ENCODE measurements around the gene PDE9A.

Gene PDE9A

DNA sequence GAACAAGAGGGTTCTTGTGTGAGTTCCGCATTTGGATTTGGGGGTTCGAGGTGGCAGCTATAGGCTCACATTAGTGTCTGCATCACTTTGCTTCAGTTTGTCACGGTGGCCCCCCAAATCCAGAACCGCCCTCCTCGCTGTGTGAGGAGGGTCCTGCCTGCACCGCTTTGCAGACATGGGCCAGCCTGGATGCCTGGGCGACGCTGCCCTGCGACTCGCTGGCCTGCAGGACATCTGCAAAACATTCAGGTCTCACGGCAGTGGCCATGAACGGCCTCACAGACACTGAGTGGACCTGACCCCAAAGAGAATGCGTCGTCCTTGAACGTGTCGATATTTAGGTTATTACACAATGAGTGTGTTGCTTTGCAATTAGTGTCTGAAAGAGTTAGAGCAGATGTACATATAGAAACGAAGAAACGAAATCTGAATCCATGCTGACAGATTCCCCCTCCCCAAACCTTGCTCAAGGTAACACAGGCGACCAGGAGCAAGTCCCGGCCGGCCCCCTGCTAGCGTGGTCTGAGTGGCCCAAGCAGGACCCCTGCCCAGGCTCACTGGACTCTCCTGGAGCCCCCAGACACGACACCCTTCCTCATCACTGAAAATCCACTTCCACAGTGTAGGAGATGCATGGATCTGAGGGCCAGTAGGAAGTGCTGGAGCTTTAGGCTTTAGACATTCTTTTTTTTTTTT is 20.4 kb downstream of the PDE9A start:
- 92% methylated on average over 18 of the region's 23 CpGs for WGBS (ENCODE audit: insufficient coverage)
- Histone ChIP-seq H3K27me3 (replicated peaks in 2 of 5; ENCODE audit: control insufficient read depth in 4 of 5, insufficient read depth in 5 of 5, low read length in 4 of 5) (peaks cover 0 to 2% (median 0%) of the 10 kb centered on the region in 5 experiments), H3K27ac (ENCODE audit: insufficient read depth in 1 of 2, low read depth in 1 of 2, low read length in 2 of 2, poor library complexity in 1 of 2, severe bottlenecking in 2 of 2) (no peak overlapping the region), H3K4me1 (ENCODE audit: control extremely low read depth in 1 of 4, control insufficient read depth in 4 of 4, insufficient read depth in 4 of 4, low read length in 3 of 4) (peaks cover 4 to 69% (median 45%) of the 10 kb centered on the region in 4 experiments), H3K9me3 (ENCODE audit: control extremely low read depth in 1 of 5, control insufficient read depth in 4 of 5, insufficient read depth in 2 of 5, low read depth in 1 of 5, low read length in 4 of 5) (no peaks in the 10 kb centered on the region), H3K36me3 (ENCODE audit: control insufficient read depth in 4 of 4, insufficient read depth in 4 of 4, low read length in 3 of 4) (no peaks in the 10 kb centered on the region), H3K4me3 (ENCODE audit: control insufficient read depth in 1 of 7, extremely low read depth in 1 of 7, insufficient read depth in 4 of 7, low read depth in 2 of 7, low read length in 6 of 7) (no peak overlapping the region)
- DNase-seq = no peak
- POLR2A ChIA-PET = no interaction called here
- CTCF ChIA-PET = interaction anchor here (1.4 kb wide), 1 partner anchor 18 kb away, joined by 4 read pairs; no protein-coding TSS in a partner anchor

DNA sequence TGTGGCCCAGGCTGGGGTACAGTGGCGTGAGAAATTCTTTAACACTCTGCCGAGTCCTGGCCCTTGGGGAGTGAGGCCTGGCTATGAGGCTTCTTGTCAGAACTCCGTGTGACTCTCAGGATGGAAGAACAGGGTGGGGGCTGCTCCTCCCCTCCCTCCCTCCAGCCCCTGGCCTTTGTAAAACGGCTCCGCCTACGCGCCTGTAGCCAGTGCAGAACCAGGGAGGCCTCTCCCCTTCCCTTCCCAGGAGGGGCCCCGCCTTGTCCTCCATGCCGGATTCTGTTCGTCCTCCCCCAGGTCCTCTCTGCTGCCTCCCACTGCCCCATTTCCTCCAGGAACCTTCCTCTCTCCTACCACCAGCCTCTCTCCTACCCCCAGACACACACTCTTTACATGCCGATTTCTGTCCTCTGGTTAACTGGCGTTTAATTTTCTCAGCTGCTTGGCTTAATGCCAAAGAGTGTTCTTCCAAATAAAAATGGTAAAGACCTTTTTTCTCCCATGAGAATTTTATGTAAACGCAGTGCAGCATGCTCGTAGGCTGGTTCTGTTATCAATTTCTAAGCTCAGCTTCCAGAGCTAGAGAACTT is 21.0 kb downstream of the PDE9A start:
- Histone ChIP-seq H3K4me3 (ENCODE audit: control insufficient read depth in 1 of 7, extremely low read depth in 1 of 7, insufficient read depth in 4 of 7, low read depth in 2 of 7, low read length in 6 of 7) (peak overlapping the region in 2 of 7 experiments; percentile 2 to 48), H3K27me3 (replicated peaks in 2 of 5; ENCODE audit: control insufficient read depth in 4 of 5, insufficient read depth in 5 of 5, low read length in 4 of 5) (peaks cover 0 to 2% (median 0%) of the 10 kb centered on the region in 5 experiments), H3K36me3 (ENCODE audit: control insufficient read depth in 4 of 4, insufficient read depth in 4 of 4, low read length in 3 of 4) (no peaks in the 10 kb centered on the region), H3K27ac (ENCODE audit: insufficient read depth in 1 of 2, low read depth in 1 of 2, low read length in 2 of 2, poor library complexity in 1 of 2, severe bottlenecking in 2 of 2) (no peak overlapping the region), H3K4me1 (ENCODE audit: control extremely low read depth in 1 of 4, control insufficient read depth in 4 of 4, insufficient read depth in 4 of 4, low read length in 3 of 4) (peaks cover 4 to 75% (median 49%) of the 10 kb centered on the region in 4 experiments), H3K9me3 (ENCODE audit: control extremely low read depth in 1 of 5, control insufficient read depth in 4 of 5, insufficient read depth in 2 of 5, low read depth in 1 of 5, low read length in 4 of 5) (no peaks in the 10 kb centered on the region)
- 40% methylated on average over 12 of the region's 14 CpGs for WGBS (ENCODE audit: insufficient coverage)
- ChIA-PET CTCF (no interaction called here), POLR2A (no interaction called here)
- DNase-seq = no peak

DNA sequence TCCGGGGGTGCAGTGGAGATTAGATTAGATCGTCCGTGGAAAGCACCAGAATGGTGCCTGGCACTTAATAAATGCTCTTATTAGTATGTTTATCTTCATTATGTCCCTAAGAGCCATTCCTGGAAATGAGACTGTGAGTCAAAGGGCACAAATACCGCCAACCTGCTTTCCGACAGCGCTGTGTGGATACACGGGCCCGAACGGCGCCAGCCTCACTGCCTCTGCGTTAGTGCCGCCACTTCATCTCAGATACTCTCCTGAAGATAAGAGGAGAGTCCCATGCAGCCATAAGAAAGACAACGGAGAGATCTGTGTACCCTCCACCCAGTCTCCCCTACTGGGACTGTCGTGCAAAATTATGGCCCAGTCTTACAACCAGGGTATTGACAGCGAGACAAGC is 22.0 kb downstream of the PDE9A start:
- DNase-seq = no peak
- Histone ChIP-seq H3K4me3 (ENCODE audit: control insufficient read depth in 1 of 7, extremely low read depth in 1 of 7, insufficient read depth in 4 of 7, low read depth in 2 of 7, low read length in 6 of 7) (no peak overlapping the region), H3K36me3 (ENCODE audit: control insufficient read depth in 4 of 4, insufficient read depth in 4 of 4, low read length in 3 of 4) (no peaks in the 10 kb centered on the region), H3K4me1 (ENCODE audit: control extremely low read depth in 1 of 4, control insufficient read depth in 4 of 4, insufficient read depth in 4 of 4, low read length in 3 of 4) (peaks cover 4 to 84% (median 51%) of the 10 kb centered on the region in 4 experiments), H3K9me3 (ENCODE audit: control extremely low read depth in 1 of 5, control insufficient read depth in 4 of 5, insufficient read depth in 2 of 5, low read depth in 1 of 5, low read length in 4 of 5) (no peaks in the 10 kb centered on the region), H3K27ac (ENCODE audit: insufficient read depth in 1 of 2, low read depth in 1 of 2, low read length in 2 of 2, poor library complexity in 1 of 2, severe bottlenecking in 2 of 2) (no peak overlapping the region), H3K27me3 (replicated peaks in 2 of 5; ENCODE audit: control insufficient read depth in 4 of 5, insufficient read depth in 5 of 5, low read length in 4 of 5) (peaks cover 0 to 2% (median 0%) of the 10 kb centered on the region in 5 experiments)
- 94% methylated on average over 13 of the region's 15 CpGs for WGBS (ENCODE audit: insufficient coverage)
- CTCF ChIA-PET = no interaction called here
- POLR2A ChIA-PET = no interaction called here

DNA sequence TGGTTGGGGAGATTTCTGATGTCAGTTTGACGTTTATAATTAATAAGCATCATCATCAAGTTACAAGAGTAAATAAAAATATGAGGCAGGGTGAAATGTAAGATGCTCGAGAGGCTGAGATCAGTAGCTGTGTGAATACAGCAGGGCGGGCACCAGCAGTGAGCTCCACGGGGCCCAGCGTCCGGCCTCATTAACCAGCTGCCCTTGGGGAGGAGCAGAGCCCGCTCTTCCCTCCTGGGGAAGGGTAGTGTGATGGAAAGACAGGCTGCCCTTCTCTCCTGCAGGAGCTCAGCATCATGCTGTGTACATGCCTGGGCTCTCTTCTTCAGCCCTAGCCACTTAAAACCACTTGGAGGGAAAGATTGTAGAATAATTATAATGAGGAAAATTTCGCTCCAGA is 23.4 kb downstream of the PDE9A start:
- DNase-seq = no peak
- ChIA-PET CTCF (interaction anchor here (1.0 kb wide), 1 partner anchor 16 kb away, joined by 3 read pairs; no protein-coding TSS in a partner anchor), POLR2A (no interaction called here)
- no peak overlapping the region for H3K4me3 ChIP-seq (ENCODE audit: control insufficient read depth in 1 of 7, extremely low read depth in 1 of 7, insufficient read depth in 4 of 7, low read depth in 2 of 7, low read length in 6 of 7)
- no peaks in the 10 kb centered on the region for H3K9me3 ChIP-seq (ENCODE audit: control extremely low read depth in 1 of 5, control insufficient read depth in 4 of 5, insufficient read depth in 2 of 5, low read depth in 1 of 5, low read length in 4 of 5)
- H3K36me3 ChIP-seq (ENCODE audit: control insufficient read depth in 4 of 4, insufficient read depth in 4 of 4, low read length in 3 of 4) = no peaks in the 10 kb centered on the region
- WGBS (ENCODE audit: insufficient coverage) = 96% methylated on average over 5 of the region's 8 CpGs
- no peak overlapping the region for H3K27ac ChIP-seq (ENCODE audit: insufficient read depth in 1 of 2, low read depth in 1 of 2, low read length in 2 of 2, poor library complexity in 1 of 2, severe bottlenecking in 2 of 2)
- peaks cover 3 to 80% (median 37%) of the 10 kb centered on the region in 4 experiments for H3K4me1 ChIP-seq (ENCODE audit: control extremely low read depth in 1 of 4, control insufficient read depth in 4 of 4, insufficient read depth in 4 of 4, low read length in 3 of 4)
- peaks cover 0 to 2% (median 0%) of the 10 kb centered on the region in 5 experiments for H3K27me3 ChIP-seq (replicated peaks in 2 of 5; ENCODE audit: control insufficient read depth in 4 of 5, insufficient read depth in 5 of 5, low read length in 4 of 5)

DNA sequence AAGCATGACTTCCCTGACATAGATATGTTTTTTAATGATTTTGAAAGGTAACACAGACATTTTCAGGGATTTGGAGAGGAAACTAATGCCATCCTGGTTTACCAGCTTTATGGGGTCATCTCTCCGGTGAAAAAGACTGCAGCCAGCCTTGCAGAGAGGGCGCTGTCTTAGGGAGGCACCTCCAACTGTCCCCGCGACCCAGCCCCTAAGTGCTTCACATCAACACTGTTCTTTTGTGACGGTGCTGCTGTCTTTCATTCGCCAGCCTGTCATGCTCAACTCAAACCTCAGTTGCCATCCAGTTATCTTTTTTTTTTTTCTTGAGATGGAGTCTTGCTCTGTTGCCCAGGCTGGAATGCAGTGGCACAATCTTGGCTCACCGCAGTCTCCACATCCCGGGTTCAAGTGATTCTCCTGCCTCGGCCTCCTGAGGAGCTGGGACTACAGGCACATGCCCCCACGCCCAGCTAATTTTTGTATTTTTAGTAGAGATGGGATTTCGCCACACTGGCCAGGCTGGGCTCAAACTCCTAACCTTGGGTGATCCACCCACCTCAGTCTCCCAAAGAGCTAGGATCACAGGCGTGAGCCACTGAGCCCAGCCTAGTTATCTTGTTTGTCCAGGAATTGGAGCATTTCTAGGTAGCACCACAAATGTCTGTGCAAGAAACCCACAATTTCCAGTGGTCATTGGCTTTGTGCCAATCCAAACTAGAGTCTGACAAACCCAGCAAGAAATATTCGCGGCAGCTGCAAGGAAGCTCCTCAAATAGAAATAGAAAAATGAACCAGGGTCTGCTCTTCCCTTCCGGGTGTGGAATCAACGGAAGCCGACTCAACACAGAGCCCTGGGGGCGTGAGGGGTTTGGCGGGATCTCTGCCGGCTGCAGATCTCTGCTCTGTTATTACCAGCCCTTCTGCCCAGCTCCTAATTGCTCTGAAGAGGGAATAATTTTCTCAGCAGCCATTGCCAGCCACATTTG is 24.2 kb downstream of the PDE9A start:
- ChIA-PET POLR2A (interaction anchor here (0.6 to 1.0 kb wide), 2 partner anchors 61 to 111 kb away, joined by 3 to 4 read pairs; no protein-coding TSS in a partner anchor), CTCF (interaction anchor here (1.0 to 1.7 kb wide), 4 partner anchors 16 to 121 kb away, joined by 3 to 4 read pairs (median 3); no protein-coding TSS in a partner anchor)
- WGBS (ENCODE audit: insufficient coverage) = 39% methylated on average over 19 of the region's 20 CpGs
- H3K36me3 ChIP-seq (ENCODE audit: control insufficient read depth in 4 of 4, insufficient read depth in 4 of 4, low read length in 3 of 4) = no peaks in the 10 kb centered on the region
- H3K4me1 ChIP-seq (ENCODE audit: control extremely low read depth in 1 of 4, control insufficient read depth in 4 of 4, insufficient read depth in 4 of 4, low read length in 3 of 4) = peaks cover 3 to 78% (median 31%) of the 10 kb centered on the region in 4 experiments
- peak; percentile 72 to 90 (median 90) for DNase-seq
- H3K9me3 ChIP-seq (ENCODE audit: control extremely low read depth in 1 of 5, control insufficient read depth in 4 of 5, insufficient read depth in 2 of 5, low read depth in 1 of 5, low read length in 4 of 5) = no peaks in the 10 kb centered on the region
- peak overlapping the region in 4 of 7 experiments; percentile 11 to 46 (median 18) for H3K4me3 ChIP-seq (ENCODE audit: control insufficient read depth in 1 of 7, extremely low read depth in 1 of 7, insufficient read depth in 4 of 7, low read depth in 2 of 7, low read length in 6 of 7)
- H3K27ac ChIP-seq (ENCODE audit: insufficient read depth in 1 of 2, low read depth in 1 of 2, low read length in 2 of 2, poor library complexity in 1 of 2, severe bottlenecking in 2 of 2) = no peak overlapping the region
- peaks cover 0 to 2% (median 0%) of the 10 kb centered on the region in 5 experiments for H3K27me3 ChIP-seq (replicated peaks in 2 of 5; ENCODE audit: control insufficient read depth in 4 of 5, insufficient read depth in 5 of 5, low read length in 4 of 5)

DNA sequence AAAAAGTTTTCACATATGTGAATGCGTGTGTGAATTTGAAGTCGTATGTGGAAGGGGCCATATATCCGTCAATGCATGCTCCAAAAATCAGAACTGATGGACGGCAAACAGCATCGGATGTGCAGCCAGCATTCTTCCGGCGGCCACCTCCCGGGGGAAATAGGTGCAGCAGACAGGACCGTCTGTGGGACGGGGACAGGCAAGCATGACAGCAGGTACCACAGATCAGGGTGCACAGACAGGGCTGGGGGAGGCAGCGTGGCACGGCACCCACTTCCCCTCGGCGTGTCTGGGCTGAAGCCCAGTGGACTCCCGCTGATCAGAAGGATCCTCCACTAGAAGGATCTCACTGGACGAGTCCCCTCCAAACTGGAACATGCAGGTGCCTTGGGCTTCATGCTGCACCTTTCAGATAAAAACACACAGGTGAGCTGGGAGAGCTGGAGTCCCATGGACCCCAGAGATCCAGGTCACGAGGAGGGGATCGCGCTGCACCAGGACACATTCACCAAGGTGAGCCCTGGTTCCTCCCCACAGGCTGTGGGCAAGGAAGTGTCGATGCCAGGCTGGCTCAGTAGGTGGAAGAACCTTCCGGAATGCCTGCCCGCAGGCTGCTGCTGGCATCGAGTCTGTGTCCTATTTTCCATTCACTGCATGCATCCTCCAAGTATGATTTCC is 25.3 kb downstream of the PDE9A start:
- no peaks in the 10 kb centered on the region for H3K27me3 ChIP-seq (replicated peaks in 2 of 5; ENCODE audit: control insufficient read depth in 4 of 5, insufficient read depth in 5 of 5, low read length in 4 of 5)
- WGBS (ENCODE audit: insufficient coverage) = 77% methylated on average over 23 of the region's 23 CpGs

More for the DNA sequence above, 25.3 kb downstream of the PDE9A start:
- no peak for DNase-seq
- H3K4me1 ChIP-seq (ENCODE audit: control extremely low read depth in 1 of 4, control insufficient read depth in 4 of 4, insufficient read depth in 4 of 4, low read length in 3 of 4) = peaks cover 3 to 77% (median 35%) of the 10 kb centered on the region in 4 experiments
- H3K27ac ChIP-seq (ENCODE audit: insufficient read depth in 1 of 2, low read depth in 1 of 2, low read length in 2 of 2, poor library complexity in 1 of 2, severe bottlenecking in 2 of 2) = no peak overlapping the region
- no peaks in the 10 kb centered on the region for H3K36me3 ChIP-seq (ENCODE audit: control insufficient read depth in 4 of 4, insufficient read depth in 4 of 4, low read length in 3 of 4)
- H3K9me3 ChIP-seq (ENCODE audit: control extremely low read depth in 1 of 5, control insufficient read depth in 4 of 5, insufficient read depth in 2 of 5, low read depth in 1 of 5, low read length in 4 of 5) = no peaks in the 10 kb centered on the region
- ChIA-PET POLR2A (no interaction called here), CTCF (interaction anchor here (0.9 to 1.7 kb wide), 2 partner anchors 13 to 120 kb away, joined by 3 read pairs; no protein-coding TSS in a partner anchor)
- H3K4me3 ChIP-seq (ENCODE audit: control insufficient read depth in 1 of 7, extremely low read depth in 1 of 7, insufficient read depth in 4 of 7, low read depth in 2 of 7, low read length in 6 of 7) = peak overlapping the region in 1 of 7 experiments; percentile 46
